H1 (cell line): ENCODE measurements around the gene USP10. TPM values are rescaled to one million over a fixed set of nuclear protein-coding genes. Genes with fewer than 3 reads are reported as not detected.

Source experiments
- CTCF ChIA-PET: fragments of 300-600 bp; sonication (Branson Sonifier 250); formaldehyde crosslinking; loops from one replicate; lab custom pipeline; 2021; ENCODE audit not compliant: partially characterized antibody; lab: Charles Lee
- POLR2A ChIA-PET: fragments of 300-600 bp; sonication (Branson Sonifier 250); formaldehyde crosslinking; loops from one replicate; lab custom pipeline; 2021; ENCODE audit warnings: inconsistent platforms; ENCODE audit not compliant: partially characterized antibody; lab: Charles Lee
- DNase-seq, 2 experiments: peaks; one replicate each; pipeline versions ENCODE4 v3.0.0 to v3.0.0-alpha.2; 2010 to 2022; ENCODE audit warnings: low spot score in 2 of 2, low read depth in 1 of 2, mixed read lengths in 1 of 2
- FAIRE-seq: peaks from 2 replicates; lab custom pipeline; 2011; peaks lifted over from hg19 to GRCh38; lab: Jason Lieb, UNC
- H2AFZ ChIP-seq: 2 replicates; pipeline ENCODE4 v1.8.1; 2012; ENCODE audit warnings: low read length, inconsistent platforms
- H2AK5ac ChIP-seq: 2 replicates; pipeline ENCODE4 v1.6.1; 2013; ENCODE audit warnings: low read depth, low read length
- H2BK120ac ChIP-seq: replicated peaks from 2 replicates; pipeline ENCODE3; 2013; ENCODE audit warnings: low read depth, low read length, inconsistent platforms
- H2BK12ac ChIP-seq: 2 replicates; pipeline ENCODE4 v1.6.1; 2013; ENCODE audit warnings: low read depth, low read length
- H2BK15ac ChIP-seq: 2 replicates; pipeline ENCODE4 v1.6.1; 2013; ENCODE audit warnings: low read length
- H2BK20ac ChIP-seq: 2 replicates; pipeline ENCODE4 v1.6.1; 2013; ENCODE audit warnings: low read length
- H2BK5ac ChIP-seq: 2 replicates; pipeline ENCODE4 v1.6.1; 2013; ENCODE audit warnings: low read depth, low read length
- H3K14ac ChIP-seq: 2 replicates; pipeline ENCODE4 v1.6.1; 2013; ENCODE audit warnings: inconsistent platforms; ENCODE audit not compliant: insufficient read length
- H3K18ac ChIP-seq: 2 replicates; pipeline ENCODE4 v1.6.1; 2013; ENCODE audit warnings: low read length; ENCODE audit errors: extremely low read depth
- H3K23ac ChIP-seq: 2 replicates; pipeline ENCODE4 v1.6.1; 2013; ENCODE audit warnings: inconsistent platforms; ENCODE audit not compliant: insufficient read length
- H3K23me2 ChIP-seq: 2 replicates; pipeline ENCODE4 v1.6.1; 2013; ENCODE audit warnings: low read depth, low read length
- H3K27ac ChIP-seq: 2 replicates; pipeline ENCODE4 v1.6.1; 2011; ENCODE audit warnings: low read depth, low read length, inconsistent platforms
- H3K27me3 ChIP-seq, 4 experiments: replicated peaks in 1 of 4; 1 replicate in 1 of 4; 2 replicates in 3 of 4; pipeline versions ENCODE4 v1.6.1 to v1.8.1; 2011 to 2013; ENCODE audit warnings: low read length in 3 of 4, mild to moderate bottlenecking in 3 of 4, inconsistent platforms in 2 of 4, mixed read lengths in 2 of 4, moderate library complexity in 1 of 4; ENCODE audit not compliant: control insufficient read depth in 3 of 4, insufficient read depth in 3 of 4; ENCODE audit errors: extremely low read depth in 1 of 4
- H3K36me3 ChIP-seq, 4 experiments: 2 replicates each; pipeline versions ENCODE4 v1.6.1 to v1.8.1; 2011 to 2013; ENCODE audit warnings: mild to moderate bottlenecking in 4 of 4, low read length in 3 of 4, moderate library complexity in 2 of 4, control low read depth in 1 of 4, inconsistent platforms in 1 of 4; ENCODE audit not compliant: insufficient read depth in 4 of 4, control insufficient read depth in 2 of 4
- H3K4ac ChIP-seq: replicated peaks from 2 replicates; pipeline ENCODE3; 2013; ENCODE audit warnings: low read length, low read depth, mixed read lengths, inconsistent platforms; ENCODE audit not compliant: insufficient read length
- H3K4me1 ChIP-seq, 4 experiments: replicated peaks in 1 of 4; 1 replicate in 1 of 4; 2 replicates in 3 of 4; pipeline versions ENCODE4 v1.6.1 to v1.8.1; 2011 to 2013; ENCODE audit warnings: low read length in 3 of 4, inconsistent platforms in 2 of 4, mixed read lengths in 1 of 4; ENCODE audit not compliant: insufficient read depth in 4 of 4, control insufficient read depth in 3 of 4
- H3K4me2 ChIP-seq, 2 experiments: 2 replicates each; pipeline versions ENCODE4 v1.6.1 to v1.8.1; 2011 to 2013; ENCODE audit warnings: low read depth in 2 of 2, low read length in 2 of 2, control low read depth in 1 of 2, inconsistent platforms in 1 of 2, mild to moderate bottlenecking in 1 of 2; ENCODE audit not compliant: insufficient read depth in 1 of 2
- H3K4me3 ChIP-seq, 4 experiments: fragments of 200-600, 300-600 bp in 1 of 4; sonication (generic), shearing (Covaris generic), sonication (Bioruptor Twin) in 1 of 4; 2 replicates each; pipeline versions ENCODE4 v1.5.1 to v1.8.1; 2011 to 2016; ENCODE audit warnings: low read length in 4 of 4, low read depth in 3 of 4, control low read depth in 2 of 4, inconsistent platforms in 2 of 4, mild to moderate bottlenecking in 2 of 4, mixed read lengths in 1 of 4, moderate library complexity in 1 of 4; ENCODE audit not compliant: insufficient read depth in 2 of 4; ENCODE audit errors: extremely low read depth in 1 of 4
- H3K56ac ChIP-seq: replicated peaks from 2 replicates; pipeline ENCODE3; 2013; ENCODE audit warnings: low read depth, mild to moderate bottlenecking, mixed read lengths, low read length, inconsistent platforms; ENCODE audit not compliant: insufficient read length
- H3K79me1 ChIP-seq: 2 replicates; pipeline ENCODE4 v1.6.1; 2013; ENCODE audit warnings: low read depth, low read length, control low read depth
- H3K79me2 ChIP-seq, 2 experiments: 2 replicates each; pipeline versions ENCODE4 v1.6.1 to v1.8.1; 2012 to 2013; ENCODE audit warnings: low read length in 2 of 2, mild to moderate bottlenecking in 2 of 2, inconsistent platforms in 1 of 2; ENCODE audit not compliant: insufficient read depth in 2 of 2, control insufficient read depth in 1 of 2
- H3K9ac ChIP-seq, 4 experiments: replicated peaks in 1 of 4; 1 replicate in 1 of 4; 2 replicates in 3 of 4; pipeline versions ENCODE4 v1.6.1 to v1.8.1; 2011 to 2013; ENCODE audit warnings: low read depth in 3 of 4, low read length in 3 of 4, control low read depth in 2 of 4, mild to moderate bottlenecking in 2 of 4, moderate library complexity in 2 of 4, inconsistent platforms in 1 of 4; ENCODE audit errors: extremely low read depth in 1 of 4
- H3K9me3 ChIP-seq, 2 experiments: 2 replicates each; pipeline versions ENCODE4 v1.6.1 to v1.8.1; 2012 to 2013; ENCODE audit warnings: mild to moderate bottlenecking in 2 of 2, moderate library complexity in 2 of 2, control low read depth in 1 of 2, inconsistent platforms in 1 of 2, low read depth in 1 of 2, low read length in 1 of 2, mixed read lengths in 1 of 2; ENCODE audit not compliant: insufficient read depth in 2 of 2
- H4K20me1 ChIP-seq, 2 experiments: replicated peaks in 1 of 2; 2 replicates each; pipeline versions ENCODE3 to v1.8.1; 2011 to 2013; ENCODE audit warnings: inconsistent platforms in 2 of 2, low read length in 2 of 2, mild to moderate bottlenecking in 1 of 2; ENCODE audit not compliant: insufficient read depth in 2 of 2, control insufficient read depth in 1 of 2
- H4K5ac ChIP-seq: 2 replicates; pipeline ENCODE4 v1.6.1; 2013; ENCODE audit warnings: low read length, low read depth, mixed read lengths, inconsistent platforms; ENCODE audit not compliant: insufficient read length
- H4K8ac ChIP-seq: 2 replicates; pipeline ENCODE4 v1.8.0; 2013; ENCODE audit warnings: mild to moderate bottlenecking, moderate library complexity, low read length, inconsistent platforms; ENCODE audit not compliant: insufficient read depth; ENCODE audit errors: extremely low read depth
- H4K91ac ChIP-seq: replicated peaks from 2 replicates; pipeline ENCODE3; 2013; ENCODE audit warnings: low read length, mixed read lengths, inconsistent platforms; ENCODE audit not compliant: insufficient read length
- BACH1 ChIP-seq: IDR thresholded peaks from 2 replicates; pipeline ENCODE4 v1.6.1; 2012; ENCODE audit warnings: low read length, improper control_type of control experiment
- CEBPB ChIP-seq: IDR thresholded peaks from 2 replicates; pipeline ENCODE4 v1.6.1; 2012; ENCODE audit warnings: low read depth, low read length
- CHD2 ChIP-seq: IDR thresholded peaks from 2 replicates; pipeline ENCODE4 v1.6.1; 2012; ENCODE audit warnings: low read length, improper control_type of control experiment
- EGR1 ChIP-seq: IDR thresholded peaks from 2 replicates; pipeline ENCODE4 v1.6.1; 2011; ENCODE audit warnings: low read depth, low read length, borderline replicate concordance
- HDAC6 ChIP-seq: IDR thresholded peaks from one replicate; pipeline ENCODE4 v1.7.1; 2012; ENCODE audit warnings: low read depth, mild to moderate bottlenecking, inconsistent platforms, low read length, moderate library complexity
- JUN ChIP-seq: IDR thresholded peaks from 2 replicates; pipeline ENCODE4 v1.6.1; 2011; ENCODE audit warnings: low read depth, mild to moderate bottlenecking, improper control_type of control experiment, low read length
- KDM1A ChIP-seq: fragments of 200-600, 300-600 bp; sonication (generic); IDR thresholded peaks from 2 replicates; pipeline ENCODE4 v1.7.1; 2016; ENCODE audit warnings: mild to moderate bottlenecking, low read length, borderline replicate concordance
- PHF8 ChIP-seq: fragments of 200-600 bp; sonication (generic); conservative IDR thresholded peaks from 2 replicates; pipeline ENCODE4 v1.7.1; 2012; ENCODE audit warnings: low read depth, mild to moderate bottlenecking, inconsistent platforms, low read length, moderate library complexity
- RNF2 ChIP-seq: fragments of 200-900, 300-1000 bp; sonication (generic); IDR thresholded peaks from 2 replicates; pipeline ENCODE4 v1.7.1; 2016; ENCODE audit warnings: borderline replicate concordance, low read depth, mild to moderate bottlenecking, antibody characterized with exemption, low read length; ENCODE audit not compliant: poor library complexity, severe bottlenecking; ENCODE audit errors: missing control alignments
- WGBS, 2 experiments: shearing (Covaris generic) in 1 of 2; methylation state at CpG; one replicate each; pipeline versions ENCODE4 v1.1.6 to v1.1.7; 2013 to 2015; ENCODE audit warnings: low lambda C conversion rate in 2 of 2, mixed read lengths in 2 of 2, inconsistent platforms in 1 of 2, low coverage in 1 of 2, missing lambda C conversion rate in 1 of 2; ENCODE audit not compliant: insufficient replicate concordance in 2 of 2, insufficient coverage in 1 of 2, insufficient read length in 1 of 2; ENCODE audit errors: extremely low coverage in 1 of 2, missing lambda C conversion rate in 1 of 2; 5-methylcytosine and 5-hydroxymethylcytosine counted together
- polyA plus RNA-seq, 7 experiments: library from polyadenylated mRNA; depleted of rRNA in 3 of 7; stranded (reverse) in 5 of 7; unstranded in 2 of 7; fragments of >200 nt in 5 of 7; fragments of 200-250 nt in 2 of 7; gene quantifications; 1 replicate in 5 of 7; 2 replicates in 1 of 7; 4 replicates in 1 of 7; pipeline versions ENCODE4 v1.2.1 to v1.2.3, GENCODE V29; 2011 to 2013; ENCODE audit warnings: missing spikeins in 2 of 7, mixed read lengths in 2 of 7
- total RNA-seq: library from RNA; stranded (reverse); fragmentation: NEBNext Ultra II Directional; extraction: Animal tissue kit (Norgen Biotek cat#: 25700); gene quantifications from 2 replicates; pipeline ENCODE4 v1.2.1, GENCODE V29; 2021
- TF ChIP-seq, protein P1 (sequence below): IDR thresholded peaks from 2 replicates; pipeline ENCODE4 v1.6.1; 2012; ENCODE audit warnings: inconsistent platforms

The USP10 gene
- total and polyA plus RNA-seq, 2 of the 8 experiments (the other 6 are each of a cell fraction or from before 2014, with no cell fraction given): 171 to 195 TPM

DNA sequence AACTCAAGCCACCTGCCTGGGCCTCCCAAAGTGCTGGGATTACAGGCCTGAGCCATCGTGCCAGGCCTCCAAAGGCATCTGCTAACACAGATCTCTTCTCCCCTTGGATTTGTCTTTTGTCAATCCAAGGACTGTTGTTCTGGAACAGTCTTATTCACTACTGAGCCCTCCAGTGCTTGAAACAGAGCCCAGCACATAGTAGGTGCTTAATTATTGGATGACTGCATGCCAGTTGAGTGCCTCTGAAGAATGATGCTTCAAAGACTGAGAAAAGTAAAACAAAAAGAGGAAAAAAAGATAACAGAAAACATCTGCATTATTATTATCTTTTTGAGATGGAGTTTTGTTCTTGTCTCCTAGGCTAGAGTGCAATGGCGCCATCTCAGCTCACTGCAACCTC lies 118.3 kb downstream of the USP10 start:
- Histone ChIP-seq H3K23ac (no peak overlapping the region), H3K9ac (no peak overlapping the region), H3K4me2 (no peak overlapping the region; a peak in 1 of 4 replicates), H3K27me3 (peaks cover 5 to 28% (median 21%) of the 10 kb centered on the region in 4 experiments), H2AFZ (no peak overlapping the region), H3K9me3 (no peaks in the 10 kb centered on the region; a peak in 1 of 4 replicates), H2BK120ac (no peak overlapping the region), H3K56ac (no peak overlapping the region), H3K23me2 (peaks cover 5% of the 10 kb centered on the region; the same call in 1 of the 2 replicates), H4K20me1 (no peaks in the 10 kb centered on the region), H2BK20ac (no peak overlapping the region), H4K5ac (no peak overlapping the region), H4K91ac (no peak overlapping the region), H2BK5ac (no peak overlapping the region), H3K18ac (no peak overlapping the region), H3K4ac (no peak overlapping the region), H3K36me3 (no peaks in the 10 kb centered on the region), H3K4me3 (no peak overlapping the region), H3K79me2 (no peaks in the 10 kb centered on the region), H2BK15ac (no peak overlapping the region), H3K79me1 (no peaks in the 10 kb centered on the region), H3K4me1 (peaks cover 0 to 6% (median 3%) of the 10 kb centered on the region in 4 experiments; a peak in 6 of 7 replicates), H3K27ac (no peak overlapping the region), H3K14ac (no peak overlapping the region), H2AK5ac (no peak overlapping the region), H4K8ac (no peak overlapping the region), H2BK12ac (no peak overlapping the region)
- DNase-seq (no peak), FAIRE-seq (no peak)
- 76% methylated on average over 2 of the region's 2 CpGs; no CpG with 5 or more reads in 1 of the 2 experiments for WGBS, 2 experiments
- TF ChIP-seq HDAC6: no peak
- no peak for TF ChIP-seq CHD2
- TF ChIP-seq, protein P1, sequence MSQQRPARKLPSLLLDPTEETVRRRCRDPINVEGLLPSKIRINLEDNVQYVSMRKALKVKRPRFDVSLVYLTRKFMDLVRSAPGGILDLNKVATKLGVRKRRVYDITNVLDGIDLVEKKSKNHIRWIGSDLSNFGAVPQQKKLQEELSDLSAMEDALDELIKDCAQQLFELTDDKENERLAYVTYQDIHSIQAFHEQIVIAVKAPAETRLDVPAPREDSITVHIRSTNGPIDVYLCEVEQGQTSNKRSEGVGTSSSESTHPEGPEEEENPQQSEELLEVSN: no peak
- TF ChIP-seq RNF2: no peak
- no peak for TF ChIP-seq EGR1
- no peak for TF ChIP-seq BACH1
- TF ChIP-seq JUN: no peak
- no peak for TF ChIP-seq KDM1A
- TF ChIP-seq PHF8: no peak
- TF ChIP-seq CEBPB: no peak
- POLR2A ChIA-PET: interaction anchor here (0.8 to 2.6 kb wide), 2 partner anchors 12 to 38 kb away, joined by 3 to 13 read pairs; no protein-coding TSS in a partner anchor
- CTCF ChIA-PET: interaction anchor here (0.5 to 2.2 kb wide), 5 partner anchors 8 to 133 kb away, joined by 3 to 8 read pairs (median 4); no protein-coding TSS in a partner anchor
